Daoy (cell line): Measurements from ENCODE around the gene CDKL5. TPM values are rescaled to one million over a fixed set of nuclear protein-coding genes. Genes with fewer than 3 reads are reported as not detected.
"Not testable (repeated sequence)": the region's sequence is repeated elsewhere in the genome, so short reads cannot be mapped to it uniquely, and the experiment has no call there.

Experiments
- DNase-seq: peaks from one replicate; pipeline ENCODE4 v3.0.0-alpha.2; 2015; ENCODE audit warnings: low read depth
- total RNA-seq: library from RNA; depleted of rRNA; stranded (reverse); fragments of >200 nt; shearing (Covaris generic); gene quantifications from 2 replicates; pipeline ENCODE4 v1.2.3, GENCODE V29; 2014; rRNA removed

Gene CDKL5
- total RNA-seq: 0.98 and 2.1 TPM in 2 replicates

- DNase-seq: peak; percentile 96
Observed at GRCh38 chrX:18425199-18426003, at the start of gene CDKL5. Gene CDKL5 (plus strand): TSS chrX:18425608. CDS start chrX:18507097, 81,489 bp downstream.

GRCh38 chrX:18377796-18378195, 47.6 kb upstream of the CDKL5 start:
- peak; percentile 19 for DNase-seq

- no peak for DNase-seq
Observed at GRCh38 chrX:18389966-18390365, 35.4 kb upstream of the CDKL5 start.

GRCh38 chrX:18390941-18391538, 34.4 kb upstream of the CDKL5 start:
- DNase-seq: peak; percentile 16

- no peak for DNase-seq
Observed at GRCh38 chrX:18394477-18394876, 30.9 kb upstream of the CDKL5 start.

GRCh38 chrX:18401848-18402213, 23.6 kb upstream of the CDKL5 start:
- no peak for DNase-seq

GRCh38 chrX:18406531-18407266, 18.7 kb upstream of the CDKL5 start:
- no peak for DNase-seq

- DNase-seq: peak; percentile 22
Observed at GRCh38 chrX:18410038-18410437, 15.4 kb upstream of the CDKL5 start.

GRCh38 chrX:18415386-18415785, 10.0 kb upstream of the CDKL5 start:
- no peak for DNase-seq

GRCh38 chrX:18422325-18422724, 3.1 kb upstream of the CDKL5 start:
- DNase-seq: peak; percentile 11

GRCh38 chrX:18422886-18423285, 2.5 kb upstream of the CDKL5 start:
- DNase-seq: no peak

- peak; percentile 49 for DNase-seq
Observed at GRCh38 chrX:18424482-18425198, 768 bp upstream of the CDKL5 start.

GRCh38 chrX:18426004-18426320, 554 bp downstream of the CDKL5 start:
- no peak for DNase-seq

GRCh38 chrX:18428006-18428405, 2.6 kb downstream of the CDKL5 start:
- no peak for DNase-seq

- not testable (repeated sequence) for DNase-seq
Observed at GRCh38 chrX:18433288-18433687, 7.9 kb downstream of the CDKL5 start.

GRCh38 chrX:18434896-18435295, 9.5 kb downstream of the CDKL5 start:
- DNase-seq: no peak

- no peak for DNase-seq
Observed at GRCh38 chrX:18436017-18436416, 10.6 kb downstream of the CDKL5 start.

- DNase-seq: no peak
Observed at GRCh38 chrX:18440835-18441234, 15.4 kb downstream of the CDKL5 start.

- no peak for DNase-seq
Observed at GRCh38 chrX:18441780-18442367, 16.5 kb downstream of the CDKL5 start.

GRCh38 chrX:18448416-18448815, 23.0 kb downstream of the CDKL5 start:
- DNase-seq: no peak

- no peak for DNase-seq
Observed at GRCh38 chrX:18449236-18449635, 23.8 kb downstream of the CDKL5 start.

GRCh38 chrX:18455384-18455783, 30.0 kb downstream of the CDKL5 start:
- DNase-seq: no peak
